Measurements from ENCODE around the gene ARHGAP1. TPM values are rescaled to one million over a fixed set of nuclear protein-coding genes. Genes with fewer than 3 reads are reported as not detected.

Gene ARHGAP1
- total and polyA plus RNA-seq, 2 of the 13 experiments (the other 11 are each of a cell fraction or from before 2014, with no cell fraction given): 18.6 to 30.3 TPM

- ATAC-seq (no peak), DNase-seq (ENCODE audit: low spot score) (no peak), FAIRE-seq (no peak)
- no peaks in the 10 kb centered on the region for H3K27me3 ChIP-seq (ENCODE audit: control insufficient read depth in 1 of 2, insufficient read depth in 2 of 2, low read length in 2 of 2)
- H3K27ac ChIP-seq (ENCODE audit: extremely low read length, insufficient read depth, low read length): no peak overlapping the region
- 94% methylated on average over 1 of the region's 1 CpG for WGBS (ENCODE audit: low lambda C conversion rate)
- H3K4me3 ChIP-seq (replicated peaks in 1 of 3; ENCODE audit: insufficient read depth in 1 of 3, low read depth in 2 of 3, low read length in 3 of 3): no peak overlapping the region
- peaks cover 26% of the 10 kb centered on the region for H3K4me1 ChIP-seq (ENCODE audit: insufficient read depth, low read length)
- no peaks in the 10 kb centered on the region for H4K20me1 ChIP-seq (ENCODE audit: insufficient read depth, low read length)
- TSS peak; percentile 39 for BruUV-seq (replicated peaks)
- H2AFZ ChIP-seq (ENCODE audit: low read length): no peak overlapping the region
- H3K4me2 ChIP-seq (ENCODE audit: low read depth, low read length): no peak overlapping the region
- intact Hi-C loops (cut with micrococcal nuclease; ENCODE audit: unreplicated experiment) (no loop called here), in situ Hi-C loops (cut with HindIII; ENCODE audit: extremely low pct_ligation_motif_present, low pct_unique_long_range_greater_than_20kb) (no loop called here)
- POLR2A ChIA-PET: no interaction called here
- H3K79me2 ChIP-seq (ENCODE audit: insufficient read depth, low read length): peaks cover 7% of the 10 kb centered on the region
- H3K9ac ChIP-seq (ENCODE audit: insufficient read depth, low read depth, low read length): no peak overlapping the region
- H3K36me3 ChIP-seq (replicated peaks in 1 of 2; ENCODE audit: control insufficient read depth in 1 of 2, insufficient read depth in 2 of 2, low read length in 2 of 2): peaks cover 7 to 47% of the 10 kb centered on the region in 2 experiments; a peak in 4 of 5 replicates
- CTCF ChIA-PET (ENCODE audit: low intra/inter-chr PET ratio, low total read pairs): no interaction called here
- H3K9me3 ChIP-seq (ENCODE audit: low read length): no peaks in the 10 kb centered on the region
- TF ChIP-seq ZNF3 (CRISPR knock-in tag; IDR thresholded peaks at IDR 0.05): no peak
- TF ChIP-seq RXRB (CRISPR knock-in tag; IDR thresholded peaks at IDR 0.05; ENCODE audit: borderline replicate concordance): no peak
- TF ChIP-seq ZNF816 (CRISPR knock-in tag; IDR thresholded peaks at IDR 0.05; ENCODE audit: borderline replicate concordance): no peak
- no peak for TF ChIP-seq ZFP36 (IDR thresholded peaks at IDR 0.05; ENCODE audit: borderline replicate concordance, low read depth, low read length, partially characterized antibody)
- TF ChIP-seq ZNF740 (CRISPR knock-in tag; IDR thresholded peaks at IDR 0.05): no peak
- no peak for TF ChIP-seq SIN3B (IDR thresholded peaks at IDR 0.05; ENCODE audit: low read length)
These were observed 67.9 kb downstream of the ARHGAP1 start for GRCh38 chr11:46632502-46632901.

GRCh38 chr11:46631676-46632075 lies 68.7 kb downstream of the ARHGAP1 start:
- CTCF ChIA-PET (ENCODE audit: low intra/inter-chr PET ratio, low total read pairs): no interaction called here
- POLR2A ChIA-PET: no interaction called here
- intact Hi-C loops (cut with micrococcal nuclease; ENCODE audit: unreplicated experiment): no loop called here
- TF ChIP-seq ZSCAN29 (CRISPR knock-in tag; conservative IDR thresholded peaks at IDR 0.05) (no peak), AKNA (CRISPR knock-in tag; IDR thresholded peaks at IDR 0.05; ENCODE audit: borderline replicate concordance) (no peak), REXO4 (CRISPR knock-in tag; IDR thresholded peaks at IDR 0.05; ENCODE audit: borderline replicate concordance) (no peak), RBM39 (IDR thresholded peaks at IDR 0.05; ENCODE audit: low read depth, low read length, poor library complexity, severe bottlenecking) (no peak), ZFYVE20 (CRISPR knock-in tag; IDR thresholded peaks at IDR 0.05; ENCODE audit: borderline replicate concordance, low read depth) (no peak)
- TF ChIP-seq, protein P1, sequence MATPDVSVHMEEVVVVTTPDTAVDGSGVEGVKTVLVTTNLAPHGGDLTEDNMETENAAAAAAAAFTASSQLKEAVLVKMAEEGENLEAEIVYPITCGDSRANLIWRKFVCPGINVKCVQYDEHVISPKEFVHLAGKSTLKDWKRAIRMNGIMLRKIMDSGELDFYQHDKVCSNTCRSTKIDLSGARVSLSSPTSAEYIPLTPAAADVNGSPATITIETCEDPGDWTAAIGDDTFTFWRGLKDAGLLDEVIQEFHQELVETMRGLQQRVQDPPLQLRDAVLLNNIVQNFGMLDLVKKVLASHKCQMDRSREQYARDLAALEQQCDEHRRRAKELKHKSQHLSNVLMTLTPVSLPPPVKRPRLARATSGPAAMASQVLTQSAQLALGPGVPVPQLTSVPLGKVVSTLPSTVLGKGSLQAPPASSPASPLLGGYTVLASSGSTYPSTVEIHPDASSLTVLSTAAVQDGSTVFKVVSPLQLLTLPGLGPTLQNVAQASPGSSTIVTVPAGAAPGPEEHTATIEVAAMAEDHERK (CRISPR knock-in tag; IDR thresholded peaks at IDR 0.05; ENCODE audit: low read depth): no peak

More at GRCh38 chr11:46631676-46632075, 68.7 kb downstream of the ARHGAP1 start:
- Histone ChIP-seq H3K79me2 (ENCODE audit: insufficient read depth, low read length) (peaks cover 5% of the 10 kb centered on the region), H3K4me3 (replicated peaks in 1 of 3; ENCODE audit: insufficient read depth in 1 of 3, low read depth in 2 of 3, low read length in 3 of 3) (no peak overlapping the region), H3K4me1 (ENCODE audit: insufficient read depth, low read length) (peaks cover 26% of the 10 kb centered on the region), H3K27me3 (ENCODE audit: control insufficient read depth in 1 of 2, insufficient read depth in 2 of 2, low read length in 2 of 2) (no peaks in the 10 kb centered on the region), H3K27ac (ENCODE audit: extremely low read length, insufficient read depth, low read length) (no peak overlapping the region), H4K20me1 (ENCODE audit: insufficient read depth, low read length) (no peaks in the 10 kb centered on the region), H3K4me2 (ENCODE audit: low read depth, low read length) (no peak overlapping the region), H3K9me3 (ENCODE audit: low read length) (no peaks in the 10 kb centered on the region), H3K9ac (ENCODE audit: insufficient read depth, low read depth, low read length) (no peak overlapping the region), H3K36me3 (replicated peaks in 1 of 2; ENCODE audit: control insufficient read depth in 1 of 2, insufficient read depth in 2 of 2, low read length in 2 of 2) (peaks cover 7 to 42% of the 10 kb centered on the region in 2 experiments; a peak in 4 of 5 replicates), H2AFZ (ENCODE audit: low read length) (no peak overlapping the region)
- DNase-seq (ENCODE audit: low spot score): no peak
- in situ Hi-C loops (cut with HindIII; ENCODE audit: extremely low pct_ligation_motif_present, low pct_unique_long_range_greater_than_20kb): no loop called here
- 95% methylated on average over 2 of the region's 2 CpGs for WGBS (ENCODE audit: low lambda C conversion rate)
- FAIRE-seq: no peak
- no peak for ATAC-seq
- BruUV-seq (replicated peaks): no TSS peak

All from HepG2 (cell line).